ENCODE measurements around the gene LRRIQ3.
"Not testable (repeated sequence)": the region's sequence is repeated elsewhere in the genome, so short reads cannot be mapped to it uniquely, and the experiment has no call there.

The LRRIQ3 gene

GRCh38 chr1:74174423-74174822 is 23.6 kb downstream of the LRRIQ3 start:
- H3K4me1 Mint-ChIP-seq, H3K36me3 Mint-ChIP-seq, ATAC-seq, H3K4me3 Mint-ChIP-seq, H3K27ac Mint-ChIP-seq: not testable (repeated sequence)
- Mint-ChIP-seq H3K27me3 (peaks cover 12% of the 10 kb centered on the region), H3K9me3 (peaks cover 17% of the 10 kb centered on the region)

GRCh38 chr1:74162333-74162732 is 35.6 kb downstream of the LRRIQ3 start:
- Mint-ChIP-seq H3K27ac (no peak overlapping the region), H3K4me3 (no peak overlapping the region), H3K27me3 (no peaks in the 10 kb centered on the region), H3K36me3 (no peaks in the 10 kb centered on the region), H3K4me1 (no peaks in the 10 kb centered on the region), H3K9me3 (peaks cover 8% of the 10 kb centered on the region)
- ATAC-seq: no peak

GRCh38 chr1:74161497-74161896 is 36.5 kb downstream of the LRRIQ3 start:
- Mint-ChIP-seq H3K27ac (no peak overlapping the region), H3K4me3 (no peak overlapping the region), H3K4me1 (no peaks in the 10 kb centered on the region), H3K27me3 (no peaks in the 10 kb centered on the region), H3K9me3 (peaks cover 4% of the 10 kb centered on the region), H3K36me3 (no peaks in the 10 kb centered on the region)
- no peak for ATAC-seq

- Mint-ChIP-seq H3K4me1 (no peaks in the 10 kb centered on the region), H3K27ac (no peak overlapping the region), H3K9me3 (no peaks in the 10 kb centered on the region), H3K27me3 (no peaks in the 10 kb centered on the region), H3K4me3 (no peak overlapping the region), H3K36me3 (no peaks in the 10 kb centered on the region)
- ATAC-seq: no peak
Observed at GRCh38 chr1:74160046-74160445, 37.9 kb downstream of the LRRIQ3 start.

GRCh38 chr1:74145086-74145485 is 52.9 kb downstream of the LRRIQ3 start:
- Mint-ChIP-seq H3K4me3 (no peak overlapping the region), H3K4me1 (no peaks in the 10 kb centered on the region), H3K36me3 (no peaks in the 10 kb centered on the region), H3K27ac (no peak overlapping the region), H3K27me3 (no peaks in the 10 kb centered on the region), H3K9me3 (no peaks in the 10 kb centered on the region)
- ATAC-seq: no peak

GRCh38 chr1:74117370-74117769 is 80.6 kb downstream of the LRRIQ3 start:
- not testable (repeated sequence) for H3K27me3 Mint-ChIP-seq, H3K9me3 Mint-ChIP-seq, H3K27ac Mint-ChIP-seq, ATAC-seq, H3K4me3 Mint-ChIP-seq, H3K36me3 Mint-ChIP-seq, H3K4me1 Mint-ChIP-seq

- Mint-ChIP-seq H3K4me1 (no peaks in the 10 kb centered on the region), H3K4me3 (no peak overlapping the region), H3K9me3 (no peaks in the 10 kb centered on the region), H3K27me3 (no peaks in the 10 kb centered on the region), H3K36me3 (no peaks in the 10 kb centered on the region), H3K27ac (no peak overlapping the region)
- ATAC-seq: no peak
Observed at GRCh38 chr1:74113333-74113732, 84.6 kb downstream of the LRRIQ3 start.

GRCh38 chr1:74107394-74107793 is 90.6 kb downstream of the LRRIQ3 start:
- no peak for ATAC-seq
- Mint-ChIP-seq H3K9me3 (peaks cover 3% of the 10 kb centered on the region), H3K4me1 (no peaks in the 10 kb centered on the region), H3K4me3 (no peak overlapping the region), H3K36me3 (no peaks in the 10 kb centered on the region), H3K27me3 (no peaks in the 10 kb centered on the region), H3K27ac (no peak overlapping the region)

GRCh38 chr1:74091371-74091770 is 106.6 kb downstream of the LRRIQ3 start:
- H3K27ac Mint-ChIP-seq: no peak overlapping the region
- H3K4me1 Mint-ChIP-seq: no peaks in the 10 kb centered on the region
- no peak for ATAC-seq
- H3K36me3 Mint-ChIP-seq: peaks cover 4% of the 10 kb centered on the region
- no peak overlapping the region for H3K4me3 Mint-ChIP-seq
- peaks cover 12% of the 10 kb centered on the region for H3K9me3 Mint-ChIP-seq
- no peaks in the 10 kb centered on the region for H3K27me3 Mint-ChIP-seq

GRCh38 chr1:74083128-74083527 is 114.8 kb downstream of the LRRIQ3 start:
- Mint-ChIP-seq H3K27me3 (no peaks in the 10 kb centered on the region), H3K36me3 (no peaks in the 10 kb centered on the region), H3K4me3 (no peak overlapping the region), H3K4me1 (no peaks in the 10 kb centered on the region), H3K9me3 (no peaks in the 10 kb centered on the region), H3K27ac (no peak overlapping the region)
- no peak for ATAC-seq

- H3K27me3 Mint-ChIP-seq: no peaks in the 10 kb centered on the region
- H3K36me3 Mint-ChIP-seq: no peaks in the 10 kb centered on the region
- ATAC-seq: no peak
- peaks cover 2% of the 10 kb centered on the region for H3K9me3 Mint-ChIP-seq
- H3K4me3 Mint-ChIP-seq: no peak overlapping the region
- H3K27ac Mint-ChIP-seq: no peak overlapping the region
- H3K4me1 Mint-ChIP-seq: no peaks in the 10 kb centered on the region
Observed at GRCh38 chr1:74065081-74065480, 132.9 kb downstream of the LRRIQ3 start.

GRCh38 chr1:74057719-74058118 is 140.3 kb downstream of the LRRIQ3 start:
- no peak overlapping the region for H3K27ac Mint-ChIP-seq
- H3K9me3 Mint-ChIP-seq: peaks cover 4% of the 10 kb centered on the region
- no peaks in the 10 kb centered on the region for H3K4me1 Mint-ChIP-seq
- no peak for ATAC-seq
- H3K36me3 Mint-ChIP-seq: no peaks in the 10 kb centered on the region
- H3K4me3 Mint-ChIP-seq: no peak overlapping the region
- no peaks in the 10 kb centered on the region for H3K27me3 Mint-ChIP-seq

- Mint-ChIP-seq H3K27ac (no peak overlapping the region), H3K9me3 (no peaks in the 10 kb centered on the region), H3K4me3 (no peak overlapping the region), H3K4me1 (no peaks in the 10 kb centered on the region), H3K27me3 (no peaks in the 10 kb centered on the region), H3K36me3 (no peaks in the 10 kb centered on the region)
- ATAC-seq: no peak
Observed at GRCh38 chr1:74053407-74053806, 144.6 kb downstream of the LRRIQ3 start.

GRCh38 chr1:74050386-74050785 is 147.6 kb downstream of the LRRIQ3 start:
- Mint-ChIP-seq H3K27me3 (no peaks in the 10 kb centered on the region), H3K4me1 (no peaks in the 10 kb centered on the region), H3K9me3 (peaks cover 15% of the 10 kb centered on the region), H3K36me3 (no peaks in the 10 kb centered on the region), H3K27ac (no peak overlapping the region), H3K4me3 (no peak overlapping the region)
- ATAC-seq: no peak

GRCh38 chr1:74038042-74038441 is 159.9 kb downstream of the LRRIQ3 start:
- Mint-ChIP-seq H3K27me3 (no peaks in the 10 kb centered on the region), H3K4me3 (no peak overlapping the region), H3K27ac (no peak overlapping the region), H3K36me3 (no peaks in the 10 kb centered on the region), H3K9me3 (peaks cover 10% of the 10 kb centered on the region), H3K4me1 (no peaks in the 10 kb centered on the region)
- ATAC-seq: no peak

GRCh38 chr1:74012583-74012982 is 185.4 kb downstream of the LRRIQ3 start:
- no peak overlapping the region for H3K4me3 Mint-ChIP-seq
- H3K27me3 Mint-ChIP-seq: peaks cover 14% of the 10 kb centered on the region
- H3K4me1 Mint-ChIP-seq: no peaks in the 10 kb centered on the region
- ATAC-seq: no peak
- H3K9me3 Mint-ChIP-seq: no peaks in the 10 kb centered on the region
- H3K27ac Mint-ChIP-seq: no peak overlapping the region
- no peaks in the 10 kb centered on the region for H3K36me3 Mint-ChIP-seq

GRCh38 chr1:74011736-74012135 is 186.2 kb downstream of the LRRIQ3 start:
- ATAC-seq: no peak
- Mint-ChIP-seq H3K27me3 (peaks cover 14% of the 10 kb centered on the region), H3K27ac (no peak overlapping the region)

More at GRCh38 chr1:74011736-74012135, 186.2 kb downstream of the LRRIQ3 start:
- H3K4me3 Mint-ChIP-seq: no peak overlapping the region
- H3K4me1 Mint-ChIP-seq: no peaks in the 10 kb centered on the region
- H3K36me3 Mint-ChIP-seq: no peaks in the 10 kb centered on the region
- H3K9me3 Mint-ChIP-seq: no peaks in the 10 kb centered on the region
